Left lobe of liver (tissue), 2 donors: ENCODE measurements around the gene RASL10A. TPM values are rescaled to one million over a fixed set of nuclear protein-coding genes. Genes with fewer than 3 reads are reported as not detected.
A peak's percentile ranks its signal among the peaks of the same experiment; 100 is the strongest.

ENCODE experiments used
- ATAC-seq: fragments of 200-7000 bp; cut with Tn5 transposase; one replicate; pipeline ENCODE4 v1.9.1; 2020; ENCODE audit warnings: mild to moderate bottlenecking, moderate library complexity
- DNase-seq: peaks from one replicate; pipeline ENCODE4 v3.0.0-alpha.2; 2020; ENCODE audit warnings: low spot score
- total RNA-seq: library from RNA; stranded (reverse); gene quantifications from one replicate; pipeline ENCODE4 v1.2.1, GENCODE V29; 2021
- donor health status: DM: no; HTN: no; CAD: no; lungs with moderate emphysema.
- donor health status: DM: no; HTN: yes; CAD: no.

RASL10A gene
- total RNA-seq, 1 donor from 2014 or later, result 1.0 TPM

DNA sequence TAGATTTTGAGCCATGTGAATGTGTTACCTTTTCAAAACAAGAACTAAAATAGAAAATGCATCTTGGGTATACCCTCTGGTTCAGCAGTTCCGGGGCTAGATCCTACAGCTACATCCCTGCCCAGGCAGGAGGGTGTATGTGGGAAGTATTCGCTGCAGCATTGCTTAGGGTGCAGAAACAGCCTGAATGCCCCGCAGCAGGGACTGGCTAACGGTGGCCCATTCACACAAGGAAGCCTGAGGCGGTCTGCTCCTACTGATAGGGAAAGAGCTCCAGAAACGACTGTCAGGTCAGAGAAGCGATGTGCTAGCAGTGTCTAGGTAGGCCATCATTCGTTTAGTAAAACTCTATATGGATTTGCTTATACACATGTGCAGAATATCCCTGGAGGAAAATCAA is 9.9 kb upstream of the RASL10A start:
- no peak for DNase-seq

GRCh38 chr22:29323641-29324040 is 8.1 kb upstream of the RASL10A start:
- no peak for ATAC-seq
- DNase-seq, result no peak

More for the DNA sequence above, 9.9 kb upstream of the RASL10A start:
- no peak for ATAC-seq

- DNase-seq (no peak), ATAC-seq (no peak)
Measured at GRCh38 chr22:29320546-29320945, 5.0 kb upstream of the RASL10A start.

GRCh38 chr22:29319072-29319471 is 3.6 kb upstream of the RASL10A start:
- no peak for DNase-seq

GRCh38 chr22:29317827-29318454 is 2.4 kb upstream of the RASL10A start:
- DNase-seq, result no peak
- ATAC-seq, result no peak

More at GRCh38 chr22:29319072-29319471, 3.6 kb upstream of the RASL10A start:
- ATAC-seq, result no peak

GRCh38 chr22:29316141-29316828 is 788 bp upstream of the RASL10A start:
- DNase-seq, result no peak
- no peak for ATAC-seq

DNA sequence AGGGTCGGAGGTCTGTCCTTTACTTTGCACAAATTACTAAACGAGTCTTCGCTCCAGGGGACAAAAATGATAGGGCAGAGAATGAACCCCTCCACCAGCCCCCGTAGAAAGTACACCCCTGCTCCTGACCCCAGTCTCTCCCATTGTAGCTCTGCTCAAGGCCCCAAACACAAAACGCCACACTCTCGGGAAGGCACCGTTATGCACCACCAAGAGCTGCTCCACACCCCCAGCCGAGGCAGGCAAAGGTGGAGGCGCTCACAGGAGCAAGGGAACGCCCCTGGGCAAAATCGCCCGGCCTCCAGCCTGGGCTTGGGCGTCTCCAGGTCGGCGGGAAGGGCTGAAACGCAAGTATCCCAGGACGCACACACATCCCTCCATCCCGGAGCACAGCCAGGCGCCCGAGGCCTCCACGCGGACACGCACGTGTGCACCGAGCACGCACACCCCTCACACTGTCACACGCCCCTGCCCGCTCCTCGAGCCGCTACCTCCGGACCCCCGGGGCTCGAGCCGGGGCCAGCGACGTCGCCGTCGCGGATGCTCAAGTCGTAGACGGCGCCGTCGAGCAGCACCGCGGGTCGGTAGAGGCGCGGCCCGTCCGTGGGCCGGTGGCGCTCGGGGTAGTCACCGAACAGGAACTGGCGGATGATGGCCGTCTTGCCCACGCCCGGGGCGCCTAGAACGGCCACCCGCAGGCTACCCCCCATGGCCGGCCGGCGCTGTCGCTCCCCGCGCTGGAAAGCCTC is 786 bp downstream of the RASL10A start:
- ATAC-seq (no peak), DNase-seq (no peak)

- DNase-seq, result no peak
- ATAC-seq, result no peak
Measured at GRCh38 chr22:29313576-29314466, 1.7 kb downstream of the RASL10A start.

DNA sequence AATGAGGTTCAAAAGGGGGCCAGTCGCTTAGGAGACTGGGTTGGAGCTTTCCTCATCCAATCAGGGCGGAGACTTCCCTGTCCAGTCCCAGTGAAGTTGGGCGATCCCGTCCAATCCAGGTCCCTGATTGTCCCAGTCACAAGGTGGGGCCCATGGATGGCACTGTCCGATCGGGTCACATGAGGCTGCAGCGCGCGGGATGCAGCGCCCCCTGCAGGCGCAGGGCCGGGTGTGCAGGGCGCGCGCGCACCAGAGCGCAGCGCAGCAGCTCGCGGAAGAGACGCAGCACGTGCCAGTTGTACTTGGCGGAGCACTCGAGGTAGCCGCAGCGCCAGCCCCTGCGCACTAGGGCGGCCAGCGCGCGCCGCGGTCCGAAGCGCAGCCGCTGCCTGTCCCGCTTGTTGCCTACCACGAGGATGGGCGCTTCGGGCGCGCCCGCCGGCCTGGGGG is 2.3 kb downstream of the RASL10A start:
- peak; percentile 7 for ATAC-seq
- DNase-seq, result peak; percentile 44

- DNase-seq (peak; percentile 43), ATAC-seq (no peak)
Measured at GRCh38 chr22:29312218-29313125, 3.0 kb downstream of the RASL10A start.

- no peak for ATAC-seq
- DNase-seq, result peak; percentile 51
Measured at GRCh38 chr22:29311464-29312217, 3.9 kb downstream of the RASL10A start.

DNA sequence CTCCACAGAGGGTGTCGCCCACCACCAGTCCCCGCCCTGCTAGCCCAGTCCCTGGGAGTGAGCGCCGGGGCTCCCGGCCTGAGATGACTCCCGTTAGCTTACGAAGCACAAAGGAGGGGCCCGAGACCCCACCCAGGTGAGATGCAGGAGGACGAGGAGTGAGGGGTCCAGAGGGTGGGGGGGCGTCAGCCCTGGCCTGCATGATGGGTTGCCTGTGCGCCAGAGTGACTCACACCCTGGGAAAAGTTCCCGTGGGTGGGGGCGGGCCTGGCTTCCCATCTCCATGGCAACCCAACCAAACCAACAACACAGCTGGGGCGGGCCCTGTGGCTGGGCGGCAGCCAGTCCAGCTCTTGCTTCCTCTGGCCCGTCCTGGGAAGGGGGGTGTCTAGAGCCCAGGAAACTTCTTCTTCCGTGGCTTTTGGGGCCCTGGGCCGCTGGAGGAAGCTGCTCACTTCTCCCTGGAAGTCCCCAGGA is 4.6 kb downstream of the RASL10A start:
- ATAC-seq, result peak; percentile 62
- DNase-seq, result peak; percentile 92

DNA sequence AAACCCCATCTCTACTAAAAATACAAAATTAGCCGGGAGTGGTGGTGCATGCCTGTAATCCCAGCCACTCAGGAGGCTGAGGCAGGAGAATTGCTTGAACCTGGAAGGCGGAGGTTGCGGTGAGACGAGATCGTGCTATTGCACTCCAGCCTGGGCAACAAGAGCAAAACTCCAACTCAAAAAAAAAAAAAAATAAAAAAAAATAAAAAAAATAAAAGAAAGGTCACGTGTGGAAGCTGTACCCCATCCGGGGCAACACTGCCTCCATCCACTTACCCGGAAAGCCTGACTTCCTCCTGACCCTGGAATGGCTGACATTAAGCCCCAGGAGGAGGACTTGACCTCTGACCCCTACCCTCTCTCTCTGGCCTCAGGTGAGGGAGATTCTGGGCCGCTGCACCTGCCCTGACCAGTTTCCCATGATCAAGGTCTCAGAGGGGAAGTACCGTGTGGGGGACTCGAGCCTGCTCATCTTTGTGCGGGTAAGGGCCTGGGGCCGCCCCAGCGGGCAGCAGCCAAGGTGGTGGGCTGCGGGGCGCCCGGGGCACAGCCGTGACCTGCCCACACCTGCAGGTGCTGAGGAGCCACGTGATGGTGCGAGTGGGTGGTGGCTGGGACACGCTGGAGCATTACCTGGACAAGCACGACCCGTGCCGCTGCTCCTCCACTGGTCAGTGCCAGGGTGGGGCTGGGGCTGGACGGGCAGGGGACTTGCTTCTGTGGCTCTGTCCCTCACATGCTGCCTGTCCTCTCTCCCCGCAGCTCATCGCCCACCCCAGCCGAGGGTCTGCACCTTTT is 5.2 kb downstream of the RASL10A start:
- DNase-seq (no peak), ATAC-seq (no peak)

DNA sequence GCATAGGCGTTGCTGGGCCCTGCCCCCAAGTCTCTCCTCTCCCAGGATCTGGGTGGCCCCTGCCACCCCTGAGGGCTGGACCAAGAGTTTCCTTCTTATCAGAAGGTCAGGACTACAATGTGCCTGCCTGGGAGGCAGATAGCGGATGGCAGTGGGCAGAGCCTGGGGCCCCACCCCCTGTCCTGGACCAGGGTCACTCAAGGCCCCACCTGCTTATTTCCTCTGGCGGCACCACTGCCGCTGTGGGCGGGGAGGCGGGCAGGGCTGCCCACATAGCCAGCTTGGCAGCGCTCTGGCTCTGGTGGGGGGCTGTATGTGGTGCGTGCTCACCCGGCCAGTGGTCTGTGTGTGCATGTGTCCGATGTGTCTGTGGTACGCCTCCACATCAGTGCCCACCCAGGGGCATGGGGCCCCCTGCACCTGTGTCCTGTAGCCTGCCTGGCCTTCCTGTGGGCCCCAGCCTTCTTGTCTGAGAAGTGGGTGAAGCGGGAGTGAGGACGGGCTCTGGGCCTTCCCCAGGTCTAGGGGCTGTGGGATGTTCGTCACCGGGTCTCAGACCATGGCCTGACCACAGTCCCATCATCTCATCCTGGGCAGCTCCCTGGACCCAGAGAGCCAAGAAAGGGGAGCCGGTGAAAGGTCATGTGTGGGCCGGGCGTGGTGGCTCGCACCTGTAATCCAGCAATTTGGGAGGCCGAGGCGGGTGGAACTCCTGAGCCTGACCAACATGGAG is 6.0 kb downstream of the RASL10A start:
- ATAC-seq (no peak), DNase-seq (no peak)

GRCh38 chr22:29308791-29309262 is 6.7 kb downstream of the RASL10A start:
- ATAC-seq (no peak), DNase-seq (no peak)

DNA sequence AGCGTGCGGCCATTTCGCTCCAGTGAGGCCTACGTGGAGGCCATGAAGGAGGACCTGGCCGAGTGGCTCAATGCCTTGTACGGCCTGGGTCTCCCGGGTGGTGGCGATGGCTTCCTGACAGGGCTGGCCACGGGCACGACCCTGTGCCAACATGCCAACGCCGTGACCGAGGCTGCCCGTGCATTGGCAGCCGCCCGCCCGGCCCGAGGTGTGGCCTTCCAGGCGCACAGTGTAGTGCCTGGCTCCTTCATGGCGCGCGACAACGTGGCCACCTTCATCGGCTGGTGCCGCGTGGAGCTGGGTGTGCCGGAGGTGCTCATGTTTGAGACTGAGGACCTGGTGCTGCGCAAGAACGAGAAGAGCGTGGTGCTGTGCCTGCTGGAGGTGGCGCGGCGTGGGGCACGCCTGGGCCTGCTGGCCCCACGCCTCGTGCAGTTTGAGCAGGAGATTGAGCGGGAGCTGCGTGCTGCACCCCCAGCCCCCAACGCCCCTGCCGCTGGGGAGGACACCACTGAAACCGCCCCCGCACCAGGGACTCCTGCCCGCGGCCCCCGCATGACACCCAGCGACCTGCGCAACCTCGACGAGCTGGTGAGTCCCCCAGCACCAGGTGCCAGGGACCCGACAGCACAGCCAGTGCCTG is 7.2 kb downstream of the RASL10A start:
- DNase-seq (no peak), ATAC-seq (no peak)
